OCI-LY7 (cell line): ENCODE data around the gene SERPINI1. TPM values are rescaled to one million over a fixed set of nuclear protein-coding genes. Genes with fewer than 3 reads are reported as not detected.

Source experiments
- BruUV-seq: library from RNA; stranded (reverse); fragments of 400-500 nt; replicated peaks from 2 replicates; lab custom pipeline; 2021; lab: Mats Ljungman, UMichigan
- CTCF ChIA-PET: fragments of 300-600 bp; sonication (Branson Sonifier 250); formaldehyde crosslinking; loops from one replicate; lab custom pipeline; 2022; ENCODE audit warnings: antibody characterized with exemption; ENCODE audit not compliant: unreplicated experiment; lab: Charles Lee
- POLR2A ChIA-PET: fragments of 300-600 bp; sonication (Branson Sonifier 250); formaldehyde crosslinking; loops from one replicate; lab custom pipeline; 2022; ENCODE audit warnings: antibody characterized with exemption; lab: Charles Lee
- DNase-seq: peaks from one replicate; pipeline ENCODE4 v3.0.0-alpha.2; 2015; ENCODE audit warnings: low spot score
- H2AFZ ChIP-seq: fragments of 200-600 bp; sonication (generic), shearing (Covaris generic); 2 replicates; pipeline ENCODE4 v1.6.1; 2014; ENCODE audit warnings: mild to moderate bottlenecking, antibody characterized with exemption, low read length, moderate library complexity
- H3K27ac ChIP-seq: fragments of 200-600 bp; sonication (generic); 2 replicates; pipeline ENCODE4 v1.5.1; 2014; ENCODE audit warnings: mixed run types, low read depth, mild to moderate bottlenecking, moderate library complexity, low read length, inconsistent platforms; ENCODE audit not compliant: poor library complexity, severe bottlenecking
- H3K36me3 ChIP-seq: fragments of 200-600 bp; sonication (generic); 2 replicates; pipeline ENCODE4 v1.6.1; 2014; ENCODE audit warnings: mild to moderate bottlenecking, antibody characterized with exemption, low read length, moderate library complexity, mixed read lengths; ENCODE audit not compliant: insufficient read depth
- H3K4me1 ChIP-seq: fragments of 200-600 bp; sonication (generic); 2 replicates; pipeline ENCODE4 v1.5.1; 2014; ENCODE audit warnings: mild to moderate bottlenecking, low read length; ENCODE audit not compliant: insufficient read depth, poor library complexity, severe bottlenecking
- H3K4me2 ChIP-seq: fragments of 200-600 bp; sonication (generic); 2 replicates; pipeline ENCODE4 v1.6.1; 2014; ENCODE audit warnings: mild to moderate bottlenecking, low read length
- H3K4me3 ChIP-seq: fragments of 200-600 bp; sonication (generic); 2 replicates; pipeline ENCODE4 v1.5.1; 2014; ENCODE audit warnings: mild to moderate bottlenecking, low read depth, low read length; ENCODE audit not compliant: poor library complexity, severe bottlenecking
- H3K79me2 ChIP-seq: fragments of 200-600 bp; sonication (generic); 2 replicates; pipeline ENCODE4 v1.6.1; 2016; ENCODE audit warnings: low read depth, mild to moderate bottlenecking, low read length, moderate library complexity, mixed read lengths; ENCODE audit not compliant: insufficient read depth
- H3K9me2 ChIP-seq: fragments of 200-600 bp; sonication (generic); 2 replicates; pipeline ENCODE4 v1.6.1; 2016; ENCODE audit warnings: mild to moderate bottlenecking, low read length, mixed read lengths; ENCODE audit not compliant: insufficient read depth
- H3K9me3 ChIP-seq: fragments of 200-600 bp; sonication (generic); 2 replicates; pipeline ENCODE4 v1.6.1; 2014; ENCODE audit warnings: mild to moderate bottlenecking, mixed run types, low read length, mixed read lengths
- H4K20me1 ChIP-seq: fragments of 200-600 bp; sonication (generic); 2 replicates; pipeline ENCODE4 v1.6.1; 2014; ENCODE audit warnings: mild to moderate bottlenecking, antibody characterized with exemption, low read length, moderate library complexity, mixed read lengths; ENCODE audit not compliant: insufficient read depth
- EZH2phosphoT487 ChIP-seq: fragments of 200-600 bp; sonication (generic); IDR thresholded peaks from 2 replicates; pipeline ENCODE4 v1.6.1; 2018; ENCODE audit warnings: low read depth, borderline replicate concordance, mild to moderate bottlenecking, mixed run types, antibody characterized with exemption, low read length, moderate library complexity, mixed read lengths
- intact Hi-C: fragments of 100-400 bp; cut with micrococcal nuclease; formaldehyde crosslinking; loops from one replicate; pipeline ENCODE4 v1.10.0; 2022; ENCODE audit not compliant: unreplicated experiment
- total RNA-seq, 2 experiments: library from RNA; depleted of rRNA in 1 of 2; stranded (reverse); fragments of >200 nt in 1 of 2; shearing (Covaris generic) in 1 of 2; gene quantifications; 2 replicates each; pipeline ENCODE4 v1.2.3, GENCODE V29; 2014 to 2022
- TF ChIP-seq, protein P1 (sequence below): fragments of 200-600 bp; sonication (generic); conservative IDR thresholded peaks from 2 replicates; pipeline ENCODE4 v1.5.1; 2014; ENCODE audit warnings: mild to moderate bottlenecking, antibody characterized with exemption, low read length, moderate library complexity, mixed read lengths

The SERPINI1 gene
- total RNA-seq, 2 experiments from 2014 or later = 9.0 to 12.9 TPM

DNA sequence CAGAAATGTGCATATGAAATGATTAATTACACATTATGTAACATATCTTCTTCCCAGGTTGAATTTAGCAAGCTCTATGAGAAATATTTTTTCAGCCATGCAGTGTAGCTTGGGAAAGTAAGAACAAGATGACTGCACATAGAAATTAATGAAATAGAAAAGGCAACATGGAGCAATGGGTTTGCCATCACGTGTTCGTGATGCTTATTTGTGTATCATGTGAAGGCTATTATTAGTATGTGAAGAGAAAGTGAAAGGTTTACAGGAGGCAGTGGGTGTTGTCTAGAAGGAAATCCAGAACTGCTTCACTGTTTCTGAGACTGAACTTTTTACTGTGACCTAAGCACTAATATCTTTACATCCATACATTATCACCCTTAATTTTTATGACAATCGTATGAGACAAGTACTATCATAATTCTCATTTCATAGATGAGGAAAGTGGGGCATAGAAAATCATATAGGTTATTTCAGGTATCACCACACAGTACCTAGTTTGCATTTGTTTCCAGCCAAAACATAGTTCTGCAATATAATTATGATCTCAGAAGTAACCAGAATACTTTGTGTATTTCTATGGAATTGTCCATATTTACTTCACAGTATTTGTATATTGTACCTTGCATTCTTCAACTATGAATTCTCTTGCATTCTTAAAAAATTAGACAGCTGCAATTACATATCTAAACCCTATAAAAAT, 14.9 kb downstream of the SERPINI1 start:
- intact Hi-C loops = loop anchor here (1.0 kb wide), 1 partner anchor 15 kb away; the partner anchor contains the start of gene SERPINI1
- ChIA-PET POLR2A (interaction anchor here (0.6 to 7.4 kb wide), 14 partner anchors 9 to 340 kb away, joined by 3 to 60 read pairs (median 4); partner anchors contain the start of genes PDCD10 and SERPINI1), CTCF (interaction anchor here (1.5 to 2.4 kb wide), 2 partner anchors 10 to 21 kb away, joined by 3 to 9 read pairs; no protein-coding TSS in a partner anchor)
- Histone ChIP-seq H3K27ac (peak overlapping the region; percentile 56), H4K20me1 (no peaks in the 10 kb centered on the region), H3K9me2 (no peaks in the 10 kb centered on the region), H3K79me2 (peaks cover 15% of the 10 kb centered on the region; the same call in 1 of the 2 replicates), H3K4me3 (peak overlapping the region; percentile 55), H3K9me3 (peaks cover 14% of the 10 kb centered on the region; the same call in 1 of the 2 replicates), H2AFZ (peak overlapping the region; percentile 63; the same call in 1 of the 2 replicates), H3K4me2 (peak overlapping the region; percentile 73), H3K4me1 (peaks cover 83% of the 10 kb centered on the region), H3K36me3 (peaks cover 4% of the 10 kb centered on the region; the same call in 1 of the 2 replicates)
- BruUV-seq = no TSS peak
- no peak for TF ChIP-seq EZH2phosphoT487
- TF ChIP-seq, protein P1, sequence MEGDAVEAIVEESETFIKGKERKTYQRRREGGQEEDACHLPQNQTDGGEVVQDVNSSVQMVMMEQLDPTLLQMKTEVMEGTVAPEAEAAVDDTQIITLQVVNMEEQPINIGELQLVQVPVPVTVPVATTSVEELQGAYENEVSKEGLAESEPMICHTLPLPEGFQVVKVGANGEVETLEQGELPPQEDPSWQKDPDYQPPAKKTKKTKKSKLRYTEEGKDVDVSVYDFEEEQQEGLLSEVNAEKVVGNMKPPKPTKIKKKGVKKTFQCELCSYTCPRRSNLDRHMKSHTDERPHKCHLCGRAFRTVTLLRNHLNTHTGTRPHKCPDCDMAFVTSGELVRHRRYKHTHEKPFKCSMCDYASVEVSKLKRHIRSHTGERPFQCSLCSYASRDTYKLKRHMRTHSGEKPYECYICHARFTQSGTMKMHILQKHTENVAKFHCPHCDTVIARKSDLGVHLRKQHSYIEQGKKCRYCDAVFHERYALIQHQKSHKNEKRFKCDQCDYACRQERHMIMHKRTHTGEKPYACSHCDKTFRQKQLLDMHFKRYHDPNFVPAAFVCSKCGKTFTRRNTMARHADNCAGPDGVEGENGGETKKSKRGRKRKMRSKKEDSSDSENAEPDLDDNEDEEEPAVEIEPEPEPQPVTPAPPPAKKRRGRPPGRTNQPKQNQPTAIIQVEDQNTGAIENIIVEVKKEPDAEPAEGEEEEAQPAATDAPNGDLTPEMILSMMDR = no peak
- peak; percentile 81 for DNase-seq

DNA sequence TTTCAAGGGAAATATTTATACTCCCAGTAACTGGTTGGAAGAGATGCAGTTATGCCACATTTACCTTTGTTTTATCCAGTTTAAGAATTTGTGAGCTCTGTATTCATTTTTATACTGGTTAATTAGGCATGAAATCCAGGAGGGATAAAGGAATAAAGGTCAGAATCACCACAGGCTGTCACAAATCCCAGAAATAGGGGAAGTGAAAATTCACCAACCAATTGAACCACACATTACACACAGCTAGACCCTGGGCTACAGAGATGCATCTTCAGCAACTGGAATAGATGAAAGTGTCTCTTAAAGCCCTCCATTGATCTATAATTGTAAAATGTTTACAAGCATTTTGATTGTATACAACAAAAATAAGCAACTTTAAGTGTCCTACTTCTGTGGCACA, 18.5 kb downstream of the SERPINI1 start:
- no peaks in the 10 kb centered on the region for H3K9me2 ChIP-seq
- H3K4me1 ChIP-seq = peaks cover 59% of the 10 kb centered on the region
- POLR2A ChIA-PET = interaction anchor here (0.9 to 7.4 kb wide), 9 partner anchors 9 to 327 kb away, joined by 3 to 60 read pairs (median 5); partner anchors contain the start of genes PDCD10 and SERPINI1

More for the DNA sequence above, 18.5 kb downstream of the SERPINI1 start:
- Histone ChIP-seq H4K20me1 (no peaks in the 10 kb centered on the region), H3K27ac (peak overlapping the region; percentile 20), H3K79me2 (peaks cover 15% of the 10 kb centered on the region; the same call in 1 of the 2 replicates), H3K4me3 (no peak overlapping the region), H3K4me2 (peak overlapping the region; percentile 43), H3K9me3 (0 out of 2 replicates have a peak, but pooled peaks cover 5% of the 10 kb centered on the region), H2AFZ (no peak overlapping the region), H3K36me3 (no peaks in the 10 kb centered on the region)
- no TSS peak for BruUV-seq
- TF ChIP-seq EZH2phosphoT487 = no peak
- TF ChIP-seq, protein P1 = no peak
- peak; percentile 21 for DNase-seq
- CTCF ChIA-PET = interaction anchor here (1.8 kb wide), 1 partner anchor 20 kb away, joined by 4 read pairs; no protein-coding TSS in a partner anchor
- intact Hi-C loops = no loop called here
